ENCODE data around the gene TOR1A.

TOR1A gene

GRCh38 chr9:129823935-129824601, at the start of gene TOR1A:
Gene TOR1A, minus strand, starts transcription at chr9:129824136. Its CDS starts 51 bp downstream, at chr9:129824085.
- peak; percentile 96 for DNase-seq (ENCODE audit: low spot score)

GRCh38 chr9:129871046-129871445, 47.1 kb upstream of the TOR1A start:
- DNase-seq (ENCODE audit: low spot score): no peak

- DNase-seq (ENCODE audit: low spot score): no peak
Observed at GRCh38 chr9:129869585-129870501, 45.9 kb upstream of the TOR1A start.

GRCh38 chr9:129868872-129869486, 45.0 kb upstream of the TOR1A start:
- no peak for DNase-seq (ENCODE audit: low spot score)

- no peak for DNase-seq (ENCODE audit: low spot score)
Observed at GRCh38 chr9:129868023-129868871, 44.3 kb upstream of the TOR1A start.

GRCh38 chr9:129867136-129868022, 43.4 kb upstream of the TOR1A start:
- DNase-seq (ENCODE audit: low spot score): no peak

GRCh38 chr9:129866394-129867135, 42.6 kb upstream of the TOR1A start:
- DNase-seq (ENCODE audit: low spot score): no peak

GRCh38 chr9:129865668-129866320, 41.9 kb upstream of the TOR1A start:
- DNase-seq (ENCODE audit: low spot score): no peak

GRCh38 chr9:129864991-129865647, 41.2 kb upstream of the TOR1A start:
- no peak for DNase-seq (ENCODE audit: low spot score)

- DNase-seq (ENCODE audit: low spot score): no peak
Observed at GRCh38 chr9:129863059-129863690, 39.2 kb upstream of the TOR1A start.

GRCh38 chr9:129861447-129861827, 37.5 kb upstream of the TOR1A start:
- no peak for DNase-seq (ENCODE audit: low spot score)

GRCh38 chr9:129860653-129861446, 36.9 kb upstream of the TOR1A start:
- no peak for DNase-seq (ENCODE audit: low spot score)

- no peak for DNase-seq (ENCODE audit: low spot score)
Observed at GRCh38 chr9:129858167-129858962, 34.4 kb upstream of the TOR1A start.

GRCh38 chr9:129857207-129857606, 33.3 kb upstream of the TOR1A start:
- DNase-seq (ENCODE audit: low spot score): no peak

GRCh38 chr9:129854588-129855110, 30.7 kb upstream of the TOR1A start:
- no peak for DNase-seq (ENCODE audit: low spot score)

GRCh38 chr9:129853614-129854013, 29.7 kb upstream of the TOR1A start:
- DNase-seq (ENCODE audit: low spot score): no peak

GRCh38 chr9:129852579-129852978, 28.6 kb upstream of the TOR1A start:
- DNase-seq (ENCODE audit: low spot score): no peak
